Mammary epithelial cell (primary cell): ENCODE results near the gene ZFP1.

Experiments used
- EZH2 ChIP-seq: IDR thresholded peaks from 2 replicates; pipeline ENCODE4 v1.6.1; 2012; ENCODE audit warnings: low read length, inconsistent platforms, borderline replicate concordance
- TF ChIP-seq, protein P1 (sequence below), 2 donors: IDR thresholded peaks in 1 of 2; conservative IDR thresholded peaks in 1 of 2; 2 replicates each; pipeline ENCODE4 v1.5.1; 2011 to 2012; ENCODE audit warnings: inconsistent platforms in 2 of 2, low read length in 2 of 2, mild to moderate bottlenecking in 2 of 2, control low read depth in 1 of 2, low read depth in 1 of 2; ENCODE audit not compliant: insufficient read depth in 1 of 2; ENCODE audit errors: extremely low read depth in 1 of 2

DNA sequence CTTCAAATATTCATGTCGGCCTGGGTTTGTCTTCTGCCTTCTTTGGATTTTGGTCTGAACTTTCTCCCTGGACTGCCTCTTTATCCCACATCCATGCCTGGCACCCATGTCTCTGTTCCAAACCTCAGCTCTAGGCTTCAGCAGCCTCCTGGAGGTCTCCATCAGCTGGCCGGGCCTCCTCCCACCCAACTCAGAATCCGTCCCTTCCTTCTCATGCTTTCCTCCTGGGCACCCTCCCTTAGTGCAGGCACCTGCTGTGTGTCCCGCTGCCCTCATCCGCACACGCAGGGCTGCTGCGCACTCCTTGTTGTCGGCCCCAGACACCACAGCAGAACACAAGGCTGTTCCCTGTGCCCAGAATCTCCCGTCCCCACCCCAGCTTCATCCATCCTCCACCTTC lies 45.7 kb upstream of the ZFP1 start:
- TF ChIP-seq, protein P1, sequence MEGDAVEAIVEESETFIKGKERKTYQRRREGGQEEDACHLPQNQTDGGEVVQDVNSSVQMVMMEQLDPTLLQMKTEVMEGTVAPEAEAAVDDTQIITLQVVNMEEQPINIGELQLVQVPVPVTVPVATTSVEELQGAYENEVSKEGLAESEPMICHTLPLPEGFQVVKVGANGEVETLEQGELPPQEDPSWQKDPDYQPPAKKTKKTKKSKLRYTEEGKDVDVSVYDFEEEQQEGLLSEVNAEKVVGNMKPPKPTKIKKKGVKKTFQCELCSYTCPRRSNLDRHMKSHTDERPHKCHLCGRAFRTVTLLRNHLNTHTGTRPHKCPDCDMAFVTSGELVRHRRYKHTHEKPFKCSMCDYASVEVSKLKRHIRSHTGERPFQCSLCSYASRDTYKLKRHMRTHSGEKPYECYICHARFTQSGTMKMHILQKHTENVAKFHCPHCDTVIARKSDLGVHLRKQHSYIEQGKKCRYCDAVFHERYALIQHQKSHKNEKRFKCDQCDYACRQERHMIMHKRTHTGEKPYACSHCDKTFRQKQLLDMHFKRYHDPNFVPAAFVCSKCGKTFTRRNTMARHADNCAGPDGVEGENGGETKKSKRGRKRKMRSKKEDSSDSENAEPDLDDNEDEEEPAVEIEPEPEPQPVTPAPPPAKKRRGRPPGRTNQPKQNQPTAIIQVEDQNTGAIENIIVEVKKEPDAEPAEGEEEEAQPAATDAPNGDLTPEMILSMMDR (conservative IDR thresholded peaks at IDR 0.05 in 1 of 2, IDR thresholded peaks at IDR 0.05 in 1 of 2; ENCODE audit: extremely low read depth in 1 of 2, insufficient read depth in 1 of 2, low read depth in 1 of 2, low read length in 2 of 2): no peak
- no peak for TF ChIP-seq EZH2
